ENCODE data around the gene ZIC3.
A peak's percentile ranks its signal among the peaks of the same experiment; 100 is the strongest.
"Not testable (repeated sequence)": the region's sequence is repeated elsewhere in the genome, so short reads cannot be mapped to it uniquely, and the experiment has no call there.

Gene ZIC3

DNA sequence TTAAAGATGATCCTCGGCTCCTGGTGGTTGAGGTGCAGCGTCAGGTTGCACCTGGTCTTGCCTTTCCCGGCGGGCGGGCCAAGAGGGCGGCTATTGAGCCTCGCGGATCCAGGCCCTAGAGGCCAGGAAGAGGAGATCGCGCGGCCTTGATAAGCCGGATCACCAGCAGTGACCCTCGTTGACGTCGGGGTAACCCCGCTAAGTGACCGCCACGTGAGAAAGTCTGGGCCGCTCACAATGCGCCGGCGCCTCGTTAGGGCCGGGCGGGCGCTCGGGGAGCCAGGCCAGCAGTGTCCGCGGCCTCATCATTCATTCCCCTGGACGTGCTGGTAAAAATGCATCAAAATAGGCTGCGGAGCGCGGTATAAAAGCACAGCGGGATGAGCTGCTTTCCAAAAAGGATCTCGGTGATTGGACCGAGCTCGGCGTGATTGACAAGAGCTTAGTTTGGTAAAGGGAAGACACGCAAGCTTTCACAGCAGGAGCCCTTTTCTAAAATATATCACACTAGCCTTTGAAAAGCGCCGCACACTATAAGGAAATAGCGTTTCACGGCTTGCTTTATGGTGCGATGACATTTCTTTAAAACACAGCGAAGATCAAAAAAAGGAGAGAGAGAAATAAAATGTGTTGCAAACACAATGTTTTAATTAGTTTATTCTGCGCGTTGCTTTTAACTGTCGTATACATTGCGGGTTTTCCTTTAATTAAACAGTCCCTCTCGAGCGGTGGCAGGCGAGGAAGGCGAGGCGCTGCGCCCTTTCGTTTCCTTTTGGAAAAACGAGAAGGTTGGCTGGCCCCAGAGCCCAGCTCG is 15.9 kb upstream of the ZIC3 start:
- no peak overlapping the region for H3K4me3 ChIP-seq (replicated peaks; ENCODE audit: low read depth, low read length)
- TF ChIP-seq, protein P1, sequence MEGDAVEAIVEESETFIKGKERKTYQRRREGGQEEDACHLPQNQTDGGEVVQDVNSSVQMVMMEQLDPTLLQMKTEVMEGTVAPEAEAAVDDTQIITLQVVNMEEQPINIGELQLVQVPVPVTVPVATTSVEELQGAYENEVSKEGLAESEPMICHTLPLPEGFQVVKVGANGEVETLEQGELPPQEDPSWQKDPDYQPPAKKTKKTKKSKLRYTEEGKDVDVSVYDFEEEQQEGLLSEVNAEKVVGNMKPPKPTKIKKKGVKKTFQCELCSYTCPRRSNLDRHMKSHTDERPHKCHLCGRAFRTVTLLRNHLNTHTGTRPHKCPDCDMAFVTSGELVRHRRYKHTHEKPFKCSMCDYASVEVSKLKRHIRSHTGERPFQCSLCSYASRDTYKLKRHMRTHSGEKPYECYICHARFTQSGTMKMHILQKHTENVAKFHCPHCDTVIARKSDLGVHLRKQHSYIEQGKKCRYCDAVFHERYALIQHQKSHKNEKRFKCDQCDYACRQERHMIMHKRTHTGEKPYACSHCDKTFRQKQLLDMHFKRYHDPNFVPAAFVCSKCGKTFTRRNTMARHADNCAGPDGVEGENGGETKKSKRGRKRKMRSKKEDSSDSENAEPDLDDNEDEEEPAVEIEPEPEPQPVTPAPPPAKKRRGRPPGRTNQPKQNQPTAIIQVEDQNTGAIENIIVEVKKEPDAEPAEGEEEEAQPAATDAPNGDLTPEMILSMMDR (IDR thresholded peaks at IDR 0.05; ENCODE audit: low read length, missing control alignments): no peak
- DNase-seq (ENCODE audit: low read depth): no peak

DNA sequence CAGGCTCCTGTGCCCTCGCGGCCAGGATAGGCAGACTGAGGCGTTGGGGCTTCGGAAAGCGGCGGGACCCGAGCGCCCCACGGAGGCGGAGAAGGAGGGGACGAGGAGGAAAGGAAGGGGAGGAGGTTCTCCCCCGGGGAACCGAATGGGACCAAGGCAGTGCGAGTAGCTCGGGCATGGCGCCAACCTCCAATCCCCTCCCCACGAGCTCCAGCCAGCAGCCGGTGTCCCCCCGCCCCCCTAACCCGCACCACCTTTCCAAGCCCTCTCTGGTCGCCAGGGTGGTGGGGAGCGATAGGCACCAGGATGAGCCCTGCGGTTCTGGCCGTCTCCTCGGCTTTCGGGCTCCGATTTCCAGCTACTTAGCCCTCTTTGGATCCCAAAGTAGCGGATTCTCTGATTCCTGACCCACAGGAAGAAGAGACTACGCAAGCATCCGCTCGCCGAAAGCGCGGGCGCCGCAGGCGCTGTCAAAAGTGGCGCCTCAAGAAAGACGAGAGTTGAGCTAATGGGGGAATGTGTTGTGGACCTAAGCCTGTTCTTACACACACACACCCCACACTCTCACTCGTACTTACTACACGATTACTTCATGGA is 15.2 kb upstream of the ZIC3 start:
- TF ChIP-seq, protein P1 (IDR thresholded peaks at IDR 0.05; ENCODE audit: low read length, missing control alignments): no peak
- DNase-seq (ENCODE audit: low read depth): no peak
- H3K4me3 ChIP-seq (replicated peaks; ENCODE audit: low read depth, low read length): no peak overlapping the region

DNA sequence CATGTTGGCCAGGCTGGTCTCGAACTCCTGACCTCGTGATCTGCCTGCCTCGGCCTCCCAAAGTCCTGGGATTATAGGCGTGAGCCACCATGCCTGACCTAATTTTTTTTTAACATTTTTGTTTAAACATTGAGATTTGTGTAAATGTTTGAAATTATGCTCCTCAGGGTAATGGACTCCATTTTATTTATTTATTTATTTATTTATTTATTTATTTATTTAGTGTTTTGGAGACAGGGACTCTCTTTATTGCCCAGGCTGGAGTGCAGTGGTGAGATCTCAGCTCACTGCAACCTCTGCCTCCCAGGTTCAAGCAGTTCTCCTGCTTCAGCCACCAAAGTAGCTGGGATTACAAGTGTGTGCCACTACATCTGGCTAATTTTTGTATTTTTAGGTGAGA is 13.8 kb upstream of the ZIC3 start:
- not testable (repeated sequence) for H3K4me3 ChIP-seq (replicated peaks; ENCODE audit: low read depth, low read length); DNase-seq (ENCODE audit: low read depth)

DNA sequence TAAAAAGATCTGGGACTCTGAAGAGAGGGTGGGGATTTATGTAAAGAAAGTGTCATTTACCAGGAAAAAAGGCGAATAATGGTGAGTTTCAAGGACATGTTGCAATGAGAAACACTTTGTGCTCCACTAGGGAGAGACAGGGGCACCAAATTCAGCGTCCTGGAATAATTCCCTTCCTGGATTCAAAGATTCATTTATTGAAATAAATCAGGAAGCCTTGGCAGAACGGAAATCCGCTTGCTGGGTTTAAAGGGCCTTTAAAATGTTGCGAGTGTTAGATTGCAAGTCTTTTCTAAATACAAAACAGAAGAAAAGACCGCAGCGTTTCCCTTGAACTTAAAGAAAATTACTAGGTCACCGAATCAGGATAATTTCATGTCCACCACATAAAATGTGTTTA is 3.8 kb upstream of the ZIC3 start:
- H3K4me3 ChIP-seq (replicated peaks; ENCODE audit: low read depth, low read length): no peak overlapping the region
- DNase-seq (ENCODE audit: low read depth): no peak
- TF ChIP-seq, protein P1 (IDR thresholded peaks at IDR 0.05; ENCODE audit: low read length, missing control alignments): no peak

DNA sequence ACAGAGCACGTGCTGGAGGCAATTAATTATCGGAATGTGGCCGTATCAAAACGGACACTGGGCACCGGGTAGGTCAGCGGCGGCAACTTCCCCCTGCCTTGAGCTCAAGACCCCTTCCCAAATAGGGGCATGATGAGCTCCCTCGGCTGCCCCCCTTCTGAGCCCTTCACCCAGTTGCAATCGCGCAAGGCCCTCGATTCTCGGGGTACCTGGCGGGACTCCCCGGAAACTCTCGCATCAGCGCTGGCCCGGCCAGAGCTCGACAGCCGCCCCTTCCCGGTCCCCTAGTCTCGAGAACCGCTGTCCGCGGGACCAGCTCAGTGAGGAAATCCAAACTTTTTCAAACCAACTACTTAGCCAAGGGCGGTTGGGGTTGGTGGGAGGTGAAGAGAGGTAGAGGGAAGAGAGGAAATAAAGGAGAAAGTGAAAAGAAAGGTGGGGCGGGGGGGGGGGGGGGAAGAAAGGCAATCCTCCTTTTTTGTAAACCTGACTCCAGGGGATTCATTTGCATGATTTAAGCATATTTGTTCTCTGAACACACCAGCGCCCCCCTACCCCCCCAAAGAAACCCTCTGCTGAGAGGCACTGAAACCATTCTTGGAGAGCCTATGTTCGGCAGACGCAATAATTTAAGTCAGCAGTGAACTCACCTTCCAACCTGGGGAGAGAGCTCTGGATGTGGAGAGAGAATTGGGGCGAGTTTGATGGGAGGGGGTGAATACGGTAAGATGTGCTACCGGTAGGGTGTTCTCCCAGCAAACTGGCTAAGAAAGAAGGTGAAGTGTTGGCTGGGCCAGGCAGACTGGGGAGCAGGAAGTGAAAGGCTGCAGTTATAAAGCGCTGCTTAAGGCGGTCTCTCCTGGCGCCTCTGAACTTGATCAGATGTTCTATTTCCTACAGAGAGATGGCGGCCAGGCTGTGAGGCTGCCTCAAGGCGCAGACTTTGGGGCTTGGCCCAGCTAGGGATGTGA is 2.0 kb upstream of the ZIC3 start:
- no peak for DNase-seq (ENCODE audit: low read depth)
- H3K4me3 ChIP-seq (replicated peaks; ENCODE audit: low read depth, low read length): no peak overlapping the region
- TF ChIP-seq, protein P1 (IDR thresholded peaks at IDR 0.05; ENCODE audit: low read length, missing control alignments): no peak

DNA sequence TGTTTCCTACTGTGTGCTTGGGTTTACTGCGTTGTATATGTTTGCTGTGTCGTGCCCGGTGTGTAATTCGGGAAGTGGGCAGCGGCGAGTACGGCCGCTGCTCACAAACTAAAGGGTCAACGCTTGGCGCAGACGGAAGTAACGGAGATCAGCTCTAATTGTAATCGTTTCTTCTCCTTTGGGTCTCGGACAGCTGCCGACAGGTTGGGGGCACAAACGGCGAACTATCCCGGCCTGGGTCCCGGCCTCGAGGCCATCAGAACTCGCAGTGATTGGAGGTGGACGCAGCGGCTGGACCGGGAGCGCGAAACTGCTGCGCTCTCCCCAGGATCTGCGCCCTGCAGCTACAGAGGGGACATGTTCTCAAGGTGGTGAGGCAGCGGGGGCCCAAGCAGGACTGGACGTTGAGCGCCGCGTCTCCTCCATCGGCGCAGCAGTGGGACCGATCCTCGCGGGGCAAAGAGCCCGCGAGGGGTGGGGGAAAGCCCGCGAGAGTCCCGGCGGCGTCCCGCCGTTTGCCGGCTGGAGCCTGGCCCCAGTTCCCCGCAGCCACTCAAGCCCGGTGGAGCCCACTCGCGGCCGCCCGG is 516 bp upstream of the ZIC3 start:
- TF ChIP-seq, protein P1 (IDR thresholded peaks at IDR 0.05; ENCODE audit: low read length, missing control alignments): no peak
- peak overlapping the region; percentile 37 for H3K4me3 ChIP-seq (replicated peaks; ENCODE audit: low read depth, low read length)
- no peak for DNase-seq (ENCODE audit: low read depth)

All from fibroblast of pulmonary artery (primary cell).